Hippocampal formation (tissue), 2 donors: ENCODE measurements around the gene TNFRSF1A.

ENCODE experiments used
- DNase-seq, 2 donors: peaks; one replicate each; lab custom pipeline; 2025; lab: John Stamatoyannopoulos, UW

TNFRSF1A gene

DNA sequence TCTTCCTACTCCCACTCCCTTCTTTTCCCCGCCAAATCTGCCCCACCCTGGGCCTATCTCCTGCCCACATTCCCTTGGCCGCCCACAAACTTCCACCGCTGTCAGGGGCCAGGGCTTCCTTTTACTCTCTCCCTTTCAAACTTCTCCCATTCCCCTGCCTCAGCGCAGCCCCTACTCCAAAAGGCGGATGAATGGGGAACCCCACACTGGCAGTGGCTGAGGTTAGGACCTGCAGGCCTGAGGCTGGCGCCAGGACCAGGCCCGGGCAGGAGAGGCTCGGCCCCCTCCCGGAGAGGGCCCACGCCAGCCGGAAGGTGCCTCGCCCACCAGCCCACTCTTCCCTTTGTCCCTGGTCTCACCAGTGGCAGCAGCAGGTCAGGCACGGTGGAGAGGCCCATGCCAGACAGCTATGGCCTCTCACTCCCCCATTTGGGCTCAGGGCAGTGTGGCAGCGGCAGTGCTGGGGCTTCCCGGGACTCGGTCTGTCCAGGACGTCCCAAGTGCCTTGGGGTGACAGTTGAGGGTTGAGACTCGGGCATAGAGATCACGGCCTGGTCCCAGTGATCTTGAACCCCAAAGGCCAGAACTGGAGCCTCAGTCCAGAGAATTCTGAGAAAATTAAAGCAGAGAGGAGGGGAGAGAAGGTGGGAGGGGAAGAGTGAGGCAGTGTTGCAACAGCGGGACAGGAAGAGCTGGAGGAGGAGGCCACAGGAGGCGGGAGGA lies at the start of gene TNFRSF1A:
TSS of gene TNFRSF1A (minus strand) at position 660 of the 723 bp plus-strand sequence. CDS start at position 398, 262 bp downstream.
- peak; percentile 50 to 72 for DNase-seq

DNA sequence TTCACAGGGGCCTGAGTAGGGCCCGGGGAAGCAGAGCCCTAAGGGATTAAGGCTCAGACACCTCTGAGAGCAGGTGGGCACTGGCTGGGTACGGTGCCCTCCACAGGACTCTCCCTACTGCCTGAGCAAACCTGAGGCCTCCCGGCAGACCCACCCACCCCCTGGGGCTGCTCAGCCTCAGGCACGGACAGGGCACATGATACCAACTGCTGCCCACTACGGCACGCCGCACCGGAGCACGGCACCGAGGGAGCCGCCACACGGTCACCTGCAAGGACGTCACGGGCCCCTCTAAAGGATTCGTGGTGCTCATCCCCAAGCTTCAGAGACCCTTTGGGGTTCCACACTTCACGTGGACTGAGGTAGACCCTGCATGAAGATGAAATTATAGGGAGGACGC lies 49.1 kb upstream of the TNFRSF1A start:
- DNase-seq = no peak

DNA sequence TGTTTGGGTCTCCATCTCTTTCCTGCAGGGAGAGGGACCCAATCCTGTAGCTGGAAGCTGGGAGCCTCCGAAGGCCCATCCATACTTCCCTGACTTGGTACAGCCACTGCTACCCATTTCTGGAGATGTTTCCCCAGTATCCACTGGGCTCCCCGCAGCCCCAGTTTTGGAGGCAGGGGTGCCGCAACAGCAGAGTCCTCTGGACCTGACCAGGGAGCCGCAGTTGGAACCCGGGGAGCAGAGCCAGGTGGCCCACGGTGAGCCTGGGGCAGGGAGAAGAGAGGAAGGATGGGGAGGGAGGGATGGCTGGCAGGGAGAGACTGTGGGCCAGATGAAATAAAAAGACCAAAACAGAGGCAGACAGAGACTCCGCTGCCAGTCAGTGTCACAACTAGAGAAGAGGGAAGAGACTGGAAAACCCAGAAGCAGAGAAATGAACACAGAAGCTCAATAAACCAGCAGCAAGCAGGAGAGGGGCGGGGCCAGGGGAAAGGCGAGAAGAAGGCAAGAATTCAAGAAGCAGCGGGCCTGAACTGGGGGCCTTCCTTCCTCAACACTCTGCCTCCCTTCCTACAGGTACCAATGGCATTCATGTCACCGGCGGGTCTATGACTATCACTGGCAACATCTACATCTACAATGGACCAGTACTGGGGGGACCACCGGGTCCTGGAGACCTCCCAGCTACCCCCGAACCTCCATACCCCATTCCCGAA lies 48.4 kb upstream of the TNFRSF1A start:
- no peak for DNase-seq

DNA sequence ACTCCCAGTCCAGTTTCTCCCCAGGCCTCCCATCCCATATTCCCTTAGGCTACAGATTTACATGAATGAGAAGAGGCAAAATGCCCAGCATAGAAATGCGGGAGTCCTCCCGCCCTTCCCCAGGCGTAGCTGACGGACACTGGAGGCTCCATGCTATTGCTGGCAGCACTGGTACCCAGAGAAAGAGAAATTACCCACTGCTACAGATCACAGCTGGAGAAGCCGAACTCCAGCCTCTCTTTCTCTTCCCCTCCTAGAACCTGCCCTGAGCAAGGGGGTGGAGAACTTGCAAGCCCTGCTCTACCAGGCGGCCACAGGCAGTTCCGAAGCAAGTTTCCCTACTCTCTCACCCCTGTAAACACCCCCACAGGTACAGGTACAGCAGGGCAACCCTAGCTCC lies 45.7 kb upstream of the TNFRSF1A start:
- no peak for DNase-seq

DNA sequence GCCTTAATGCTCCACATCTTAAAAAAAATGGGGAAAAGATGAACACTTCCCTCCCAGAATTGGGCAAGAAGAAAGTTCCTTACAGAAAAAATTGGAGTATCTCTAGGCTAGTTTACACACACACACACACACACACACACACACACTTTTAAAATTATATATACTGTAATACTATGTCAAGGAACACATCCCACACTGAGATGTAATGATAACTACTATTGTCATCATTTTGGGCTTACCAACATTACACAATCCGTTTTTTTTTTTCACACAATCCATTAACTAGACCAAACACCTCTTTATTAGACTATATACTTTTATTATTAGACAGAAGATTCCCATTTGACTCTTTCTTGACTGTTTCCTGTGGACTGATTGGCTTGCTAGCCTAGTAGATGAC lies 44.6 kb upstream of the TNFRSF1A start:
- DNase-seq = no peak

DNA sequence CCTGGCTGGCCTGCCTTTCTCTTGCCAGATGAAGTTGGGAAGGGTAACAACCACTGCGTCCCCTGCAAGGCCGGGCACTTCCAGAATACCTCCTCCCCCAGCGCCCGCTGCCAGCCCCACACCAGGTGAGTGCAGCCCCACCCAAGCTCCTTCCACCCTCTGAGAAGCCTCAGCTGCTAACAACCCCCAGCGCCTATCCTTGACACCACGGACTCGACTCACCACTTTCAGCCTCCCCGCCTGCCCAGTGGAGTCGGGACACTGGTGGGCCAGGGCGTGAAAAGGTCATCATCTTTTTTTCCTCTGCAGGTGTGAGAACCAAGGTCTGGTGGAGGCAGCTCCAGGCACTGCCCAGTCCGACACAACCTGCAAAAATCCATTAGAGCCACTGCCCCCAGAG lies 44.2 kb upstream of the TNFRSF1A start:
- no peak for DNase-seq

DNA sequence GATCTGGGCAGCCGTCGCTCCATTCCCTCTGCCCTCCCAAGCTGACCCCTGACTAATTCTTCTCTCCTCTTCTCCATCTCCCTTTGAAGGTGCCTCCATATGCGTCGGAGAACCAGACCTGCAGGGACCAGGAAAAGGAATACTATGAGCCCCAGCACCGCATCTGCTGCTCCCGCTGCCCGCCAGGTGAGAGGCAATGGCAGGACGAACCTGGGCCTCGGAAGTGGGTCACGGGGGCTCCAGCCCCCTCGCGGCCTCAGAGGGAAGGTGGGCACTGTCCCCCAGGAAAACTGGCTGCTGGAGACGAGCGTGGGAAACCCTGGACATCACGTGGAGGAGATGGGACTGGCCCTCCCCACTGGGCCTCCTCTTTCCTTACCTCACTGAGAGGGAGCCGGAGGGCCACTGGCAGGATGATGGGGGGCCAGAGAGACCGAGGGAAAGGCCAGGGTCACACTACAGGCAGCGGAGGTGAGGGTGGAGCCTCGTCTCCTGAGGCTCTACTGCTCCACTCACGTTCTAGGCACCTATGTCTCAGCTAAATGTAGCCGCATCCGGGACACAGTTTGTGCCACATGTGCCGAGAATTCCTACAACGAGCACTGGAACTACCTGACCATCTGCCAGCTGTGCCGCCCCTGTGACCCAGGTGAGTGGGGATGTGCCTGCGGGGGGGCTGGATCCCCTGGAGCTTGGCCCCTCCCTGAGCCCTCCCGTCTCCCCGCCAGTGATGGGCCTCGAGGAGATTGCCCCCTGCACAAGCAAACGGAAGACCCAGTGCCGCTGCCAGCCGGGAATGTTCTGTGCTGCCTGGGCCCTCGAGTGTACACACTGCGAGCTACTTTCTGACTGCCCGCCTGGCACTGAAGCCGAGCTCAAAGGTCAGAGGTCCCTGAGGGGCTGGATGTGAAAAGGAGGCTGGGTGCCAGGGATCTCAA lies 42.9 kb upstream of the TNFRSF1A start:
- no peak for DNase-seq

DNA sequence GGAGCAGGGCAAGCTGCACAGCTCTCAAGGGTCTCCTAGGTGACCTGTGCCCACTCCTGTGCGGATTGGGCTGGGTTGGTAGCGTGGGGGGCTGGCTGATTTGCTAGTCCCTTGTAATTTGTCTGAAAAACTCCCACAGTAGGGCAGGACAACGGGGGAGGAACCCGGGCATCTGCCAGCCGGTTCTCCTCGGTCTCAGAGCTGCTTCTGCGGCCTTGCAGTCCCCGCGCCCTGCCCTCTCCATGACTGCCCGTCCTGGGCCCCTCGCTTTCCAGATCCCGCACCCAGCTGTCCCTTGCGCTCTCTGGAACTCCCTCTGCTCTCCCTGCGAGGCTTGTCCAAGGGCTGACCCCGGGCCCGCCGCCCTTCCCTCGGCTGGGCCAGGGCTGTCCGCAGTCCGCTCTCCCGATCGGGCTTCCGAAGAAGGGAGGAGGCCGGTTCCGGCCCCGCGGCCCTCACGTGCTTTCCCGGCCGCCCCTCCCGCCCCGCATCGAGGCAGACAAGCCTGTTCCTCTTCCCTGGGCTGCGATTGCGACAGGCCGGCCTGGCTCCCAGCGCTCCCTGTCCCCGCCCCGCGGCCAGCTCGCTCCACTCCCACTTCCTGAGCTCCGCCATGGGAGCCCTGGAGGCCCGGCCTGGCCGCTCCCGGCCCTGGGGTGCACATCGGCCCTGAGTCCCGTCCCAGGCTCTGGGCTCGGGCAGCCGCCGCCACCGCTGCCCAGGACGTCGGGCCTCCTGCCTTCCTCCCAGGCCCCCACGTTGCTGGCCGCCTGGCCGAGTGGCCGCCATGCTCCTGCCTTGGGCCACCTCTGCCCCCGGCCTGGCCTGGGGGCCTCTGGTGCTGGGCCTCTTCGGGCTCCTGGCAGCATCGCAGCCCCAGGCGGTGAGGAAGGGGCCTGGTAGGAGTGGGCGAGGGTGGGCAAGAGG lies 42.0 kb upstream of the TNFRSF1A start, which contains the start of gene LTBR:
TSS of gene LTBR (plus strand) at position 591 of the 927 bp plus-strand sequence. CDS start at position 788, 197 bp downstream.
- DNase-seq = peak in 1 of 2 donors; percentile 68

DNA sequence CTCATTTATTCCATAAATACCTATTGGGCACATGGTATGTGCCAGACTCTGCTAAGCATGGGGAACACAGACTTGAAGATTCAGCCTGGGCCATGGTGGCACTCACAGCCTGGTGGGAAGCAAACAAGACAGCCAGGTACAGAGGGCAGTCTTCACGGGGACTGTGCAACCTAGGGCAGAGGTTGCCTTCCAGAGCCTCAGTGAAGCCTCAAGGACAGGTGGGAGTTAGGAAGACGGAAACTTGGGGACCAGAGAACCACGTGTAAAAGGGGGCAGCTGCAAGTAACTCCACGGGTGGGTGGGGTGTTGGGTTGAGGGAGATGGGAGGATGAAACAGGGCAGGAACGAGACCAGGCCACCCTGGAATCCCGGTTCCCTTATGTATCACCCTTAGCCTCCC lies 41.1 kb upstream of the TNFRSF1A start:
- DNase-seq = no peak

DNA sequence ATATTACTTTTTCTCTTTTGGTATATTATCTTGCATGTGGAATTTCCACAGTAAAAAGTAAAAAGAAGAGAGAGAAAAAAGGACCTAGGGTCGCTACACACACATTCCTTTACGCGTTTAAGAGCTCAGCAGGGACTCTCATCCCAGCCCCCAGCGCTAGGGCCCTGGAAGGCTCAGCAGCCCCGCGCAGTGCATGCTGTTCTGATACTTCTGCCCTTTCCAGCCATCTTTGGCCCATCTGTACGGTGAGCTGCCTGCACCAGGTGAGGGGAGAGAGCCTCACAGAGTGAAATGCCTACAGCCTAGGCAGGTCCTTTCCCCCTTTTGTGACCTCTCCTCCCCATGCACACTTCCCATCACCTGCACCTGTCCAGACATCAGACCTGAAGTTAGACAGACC lies 40.5 kb upstream of the TNFRSF1A start:
- no peak for DNase-seq

DNA sequence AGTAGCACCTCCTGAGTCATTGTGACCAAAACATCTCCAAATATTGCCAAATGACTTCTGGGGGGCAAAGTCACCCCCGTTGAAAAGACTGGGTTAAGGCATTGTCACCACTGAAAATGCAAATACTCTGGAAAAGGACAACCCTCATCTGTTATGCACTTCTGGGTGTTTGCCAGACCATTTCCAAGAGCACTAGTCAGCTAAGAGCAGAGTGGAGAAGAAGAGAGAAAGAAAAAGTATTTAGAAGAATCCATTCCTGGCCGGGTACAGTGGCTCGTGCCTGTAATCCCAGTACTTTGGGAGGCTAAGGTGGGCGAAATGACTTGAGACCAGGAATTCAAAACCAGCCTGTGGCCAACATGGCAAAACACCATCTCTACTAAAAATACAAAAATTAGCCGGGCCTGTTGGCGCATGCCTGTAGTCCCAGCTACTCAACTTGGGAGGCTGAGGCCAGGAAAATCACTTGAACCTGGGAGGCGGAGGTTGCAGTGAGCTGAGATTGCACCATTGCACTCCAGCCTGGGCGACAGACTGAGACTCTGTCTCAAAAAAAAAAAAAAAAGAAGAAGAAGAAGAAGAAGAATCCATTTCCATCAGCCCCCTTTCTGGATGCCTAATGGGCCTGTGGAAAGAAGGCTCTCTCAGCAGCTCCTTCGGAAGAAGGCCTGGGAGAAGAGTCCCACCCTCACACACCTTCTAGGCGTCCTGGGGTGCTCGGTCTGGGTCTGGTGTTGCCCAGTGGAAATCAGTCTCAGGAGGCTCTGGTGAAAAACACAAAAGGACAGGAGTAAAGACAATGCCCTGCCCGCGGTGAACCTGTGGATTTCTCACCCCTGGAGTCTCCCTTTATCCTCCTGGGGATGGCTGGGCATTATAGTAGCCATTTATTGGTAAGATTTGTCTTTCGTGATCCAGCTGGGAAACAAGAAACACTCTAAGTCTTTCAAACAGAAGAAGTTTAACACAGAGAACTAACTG lies 38.6 kb upstream of the TNFRSF1A start:
- DNase-seq = no peak

DNA sequence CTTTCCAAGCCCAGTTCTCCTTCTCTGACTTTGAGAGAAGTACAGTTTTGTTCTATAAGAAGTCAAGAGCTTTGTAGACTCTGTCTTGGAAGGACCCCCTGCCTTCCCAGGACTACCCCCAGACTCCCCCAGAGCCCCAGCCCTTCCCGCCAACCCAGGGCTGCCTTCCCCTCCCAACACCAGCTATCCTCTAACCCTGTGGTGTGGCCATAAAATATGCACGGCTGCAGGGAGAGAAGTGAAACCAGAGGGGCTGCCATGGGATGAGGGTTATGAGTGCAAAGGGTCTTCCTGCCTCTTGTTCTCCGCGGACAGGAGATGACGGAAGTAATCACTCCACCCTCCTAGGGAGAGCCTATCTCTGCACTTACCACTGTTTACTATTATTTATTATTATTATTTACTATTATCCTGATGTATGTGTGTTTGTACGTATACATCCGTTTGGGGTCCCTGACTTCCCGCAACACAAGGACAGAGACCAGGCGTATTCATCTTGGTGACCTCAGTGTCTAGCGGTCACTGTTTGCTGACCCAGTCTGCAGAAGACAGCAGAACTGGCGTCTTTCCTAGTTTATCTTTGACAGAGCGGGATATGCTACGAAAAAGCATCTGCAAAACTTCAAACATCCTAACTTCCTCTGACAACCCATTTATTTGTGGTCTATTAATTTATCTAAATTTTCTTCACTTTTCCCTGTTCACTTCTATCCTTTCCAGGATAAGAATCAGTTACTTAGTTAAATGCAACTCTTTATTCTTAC lies 37.0 kb upstream of the TNFRSF1A start:
- DNase-seq = no peak

DNA sequence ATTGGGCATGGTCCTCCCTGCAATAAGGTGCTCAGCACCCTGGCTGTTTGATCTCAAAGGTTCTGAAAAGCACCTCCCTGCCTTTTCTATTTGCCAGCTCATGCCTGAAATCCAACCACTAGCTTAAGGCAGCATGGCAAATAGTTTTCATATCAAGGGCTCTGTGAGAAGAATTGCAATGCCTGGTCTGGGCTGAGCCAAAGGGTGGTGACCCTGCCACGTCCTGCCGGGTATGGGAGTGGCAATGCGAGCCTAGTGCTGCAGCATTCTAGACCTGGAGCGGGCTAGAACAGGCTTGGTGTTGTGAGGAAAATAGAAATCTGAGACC lies 35.8 kb upstream of the TNFRSF1A start:
- no peak for DNase-seq

DNA sequence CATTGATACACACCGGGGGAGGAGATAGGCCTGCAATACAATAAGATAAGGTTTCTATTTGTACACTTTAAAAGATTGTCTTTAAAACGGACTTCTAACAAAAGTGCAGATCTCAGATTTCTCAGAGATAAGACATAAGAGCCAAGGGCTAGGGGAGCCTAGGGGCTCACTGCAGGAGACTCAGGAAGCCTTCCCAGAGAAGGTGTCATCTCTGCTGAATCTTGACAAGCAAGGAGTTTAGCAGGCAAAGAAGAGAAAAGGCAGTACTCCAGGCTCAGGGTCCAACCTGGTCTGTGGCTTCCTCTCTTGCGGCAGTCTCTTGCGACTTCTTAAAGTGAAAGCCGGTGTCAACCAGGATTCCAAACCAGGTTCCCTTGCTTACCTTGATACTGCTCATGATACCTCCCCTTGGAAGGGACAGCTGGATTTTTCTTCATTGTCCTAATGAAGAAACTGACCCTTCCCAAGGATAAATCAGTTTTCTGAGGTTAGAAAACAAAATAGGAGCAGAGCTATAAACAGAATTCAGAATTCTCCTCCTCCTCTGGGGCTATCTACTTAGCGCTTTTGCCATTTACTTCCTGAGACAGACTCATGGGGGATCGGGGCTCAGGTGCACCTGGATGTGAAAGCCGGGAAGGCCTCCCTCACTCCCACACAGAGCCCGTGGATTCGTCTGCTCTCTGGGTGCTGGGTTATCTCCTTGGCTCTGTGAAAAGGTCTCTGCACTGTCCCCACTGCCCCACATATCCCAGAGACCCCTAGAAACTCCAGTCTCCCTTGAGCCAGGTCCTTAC lies 35.2 kb upstream of the TNFRSF1A start:
- DNase-seq = no peak

DNA sequence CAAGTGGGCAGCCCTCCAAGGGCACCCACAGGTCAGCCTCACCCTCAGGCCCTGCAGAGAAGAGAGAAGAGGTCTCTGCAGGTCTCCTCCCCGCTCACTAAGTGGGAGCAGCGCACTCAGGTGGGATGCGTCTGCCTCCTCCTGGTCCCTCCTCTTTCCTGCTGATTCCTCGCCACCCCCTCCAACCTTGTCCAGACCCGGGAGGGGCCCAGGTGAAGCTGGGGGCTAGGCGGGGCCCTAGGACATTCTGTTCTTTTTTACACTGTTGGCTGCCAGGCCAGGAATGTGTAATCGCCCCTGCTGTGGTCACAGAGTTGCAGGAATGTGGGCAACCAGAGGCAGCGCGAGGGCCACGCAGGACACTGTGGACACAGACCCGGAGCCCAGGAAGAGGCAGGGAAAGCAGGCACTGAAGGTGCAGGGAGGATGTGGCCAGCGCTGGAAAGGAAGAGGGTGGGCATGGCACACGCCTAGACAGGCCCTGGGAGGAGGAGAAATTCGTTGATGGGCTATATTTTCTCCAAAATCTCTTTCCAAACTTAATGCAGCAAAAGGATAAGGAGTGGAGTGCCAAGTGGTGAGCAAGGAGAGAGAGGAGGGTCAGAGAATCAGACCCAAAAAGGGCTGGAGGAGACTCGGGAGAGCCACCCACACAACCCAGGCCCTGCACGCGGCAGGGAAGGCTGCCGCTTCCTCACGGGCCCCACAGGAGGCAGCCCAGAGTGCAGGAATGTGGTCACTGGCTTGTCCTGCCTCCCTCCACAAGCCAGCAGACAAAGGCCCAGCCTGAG lies 34.4 kb upstream of the TNFRSF1A start:
- DNase-seq = no peak

DNA sequence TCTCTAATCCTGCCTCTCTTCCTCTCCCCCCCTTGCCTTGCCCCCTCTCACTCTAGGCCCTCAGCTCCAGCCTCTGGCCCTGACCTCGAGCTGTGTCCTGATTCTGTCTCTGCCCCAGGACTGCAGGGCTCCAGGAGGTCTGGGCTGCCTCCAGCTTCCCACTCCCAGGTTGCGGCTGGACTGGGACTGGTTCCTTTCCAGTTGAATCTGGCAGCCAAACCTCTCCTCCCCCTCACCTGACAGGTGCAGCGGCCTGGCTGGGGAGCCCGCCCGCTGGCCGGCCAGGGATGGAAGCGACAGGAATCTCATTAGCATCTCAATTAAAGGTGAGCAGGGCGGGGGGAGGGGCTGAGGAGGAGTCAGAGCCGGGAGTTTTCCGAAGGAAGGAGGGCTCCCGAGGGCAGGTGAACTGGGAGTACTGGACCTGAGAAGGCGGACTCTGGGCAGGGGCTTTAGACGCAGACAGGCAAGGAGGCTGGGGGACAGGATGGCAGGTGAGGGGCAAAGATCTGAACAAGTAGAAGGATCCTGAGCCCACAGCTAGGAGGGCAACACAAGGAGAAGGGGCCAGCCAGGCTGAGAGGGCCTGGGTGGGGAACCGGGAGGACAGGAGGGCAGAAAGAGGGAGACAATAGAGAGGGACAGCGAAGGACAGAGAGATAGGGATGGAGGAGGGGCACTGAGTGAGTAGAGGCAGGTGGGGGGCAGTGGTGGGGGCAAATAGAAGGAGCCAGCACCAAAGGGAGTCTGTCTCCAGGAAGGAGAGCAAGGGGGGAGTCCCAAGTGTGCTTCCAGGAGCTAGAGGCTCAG lies 33.6 kb upstream of the TNFRSF1A start, which contains the start of gene SCNN1A:
TSS of gene SCNN1A (minus strand) at position 295 of the 810 bp plus-strand sequence. CDS start 780 bp downstream, outside the sequence.
- no peak for DNase-seq

DNA sequence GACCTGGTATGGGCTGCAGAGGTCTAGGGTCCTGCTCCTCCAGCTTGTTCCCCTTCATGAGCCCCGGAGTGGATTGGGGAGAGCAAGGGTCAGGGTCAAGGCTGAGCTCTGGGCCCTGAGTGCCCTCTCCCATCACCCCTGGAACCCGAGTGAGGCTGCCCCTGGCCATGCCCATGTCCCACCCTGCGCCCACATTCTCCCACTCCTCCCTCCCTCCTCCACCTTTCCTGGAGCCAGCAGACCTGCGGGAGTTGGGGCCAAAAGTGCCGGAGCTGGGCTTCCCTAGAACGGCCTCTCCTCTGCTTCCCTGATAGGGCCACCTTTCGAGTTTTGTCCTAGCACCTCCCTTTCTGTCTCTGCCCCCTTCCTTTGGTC lies 32.9 kb upstream of the TNFRSF1A start:
- DNase-seq = no peak
